ENCODE results near the gene CCDC171.
"Not testable (repeated sequence)": the region's sequence is repeated elsewhere in the genome, so short reads cannot be mapped to it uniquely, and the experiment has no call there.

GRCh38 chr9:15592940-15593339 is 40.1 kb downstream of the CCDC171 start:
- TF ChIP-seq, protein P1, sequence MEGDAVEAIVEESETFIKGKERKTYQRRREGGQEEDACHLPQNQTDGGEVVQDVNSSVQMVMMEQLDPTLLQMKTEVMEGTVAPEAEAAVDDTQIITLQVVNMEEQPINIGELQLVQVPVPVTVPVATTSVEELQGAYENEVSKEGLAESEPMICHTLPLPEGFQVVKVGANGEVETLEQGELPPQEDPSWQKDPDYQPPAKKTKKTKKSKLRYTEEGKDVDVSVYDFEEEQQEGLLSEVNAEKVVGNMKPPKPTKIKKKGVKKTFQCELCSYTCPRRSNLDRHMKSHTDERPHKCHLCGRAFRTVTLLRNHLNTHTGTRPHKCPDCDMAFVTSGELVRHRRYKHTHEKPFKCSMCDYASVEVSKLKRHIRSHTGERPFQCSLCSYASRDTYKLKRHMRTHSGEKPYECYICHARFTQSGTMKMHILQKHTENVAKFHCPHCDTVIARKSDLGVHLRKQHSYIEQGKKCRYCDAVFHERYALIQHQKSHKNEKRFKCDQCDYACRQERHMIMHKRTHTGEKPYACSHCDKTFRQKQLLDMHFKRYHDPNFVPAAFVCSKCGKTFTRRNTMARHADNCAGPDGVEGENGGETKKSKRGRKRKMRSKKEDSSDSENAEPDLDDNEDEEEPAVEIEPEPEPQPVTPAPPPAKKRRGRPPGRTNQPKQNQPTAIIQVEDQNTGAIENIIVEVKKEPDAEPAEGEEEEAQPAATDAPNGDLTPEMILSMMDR (conservative IDR thresholded peaks at IDR 0.05), result not testable (repeated sequence)
- not testable (repeated sequence) for TF ChIP-seq EZH2 (IDR thresholded peaks at IDR 0.05; ENCODE audit: low read depth)

All from PC-9 (cell line).